Ureter (tissue), 1 donor: ENCODE data around the gene ATP7A. TPM values are rescaled to one million over a fixed set of nuclear protein-coding genes. Genes with fewer than 3 reads are reported as not detected.

Experiments used
- DNase-seq: peaks from one replicate; pipeline ENCODE4 v3.0.0-alpha.2; 2020; ENCODE audit warnings: low spot score
- total RNA-seq: library from RNA; stranded (reverse); gene quantifications from one replicate; pipeline ENCODE4 v1.2.4, GENCODE V29; 2023
- donor health status: DM: yes; HTN: yes; CAD: no.

Gene ATP7A
- total RNA-seq, 1 donor from 2014 or later, result 27.1 TPM

DNA sequence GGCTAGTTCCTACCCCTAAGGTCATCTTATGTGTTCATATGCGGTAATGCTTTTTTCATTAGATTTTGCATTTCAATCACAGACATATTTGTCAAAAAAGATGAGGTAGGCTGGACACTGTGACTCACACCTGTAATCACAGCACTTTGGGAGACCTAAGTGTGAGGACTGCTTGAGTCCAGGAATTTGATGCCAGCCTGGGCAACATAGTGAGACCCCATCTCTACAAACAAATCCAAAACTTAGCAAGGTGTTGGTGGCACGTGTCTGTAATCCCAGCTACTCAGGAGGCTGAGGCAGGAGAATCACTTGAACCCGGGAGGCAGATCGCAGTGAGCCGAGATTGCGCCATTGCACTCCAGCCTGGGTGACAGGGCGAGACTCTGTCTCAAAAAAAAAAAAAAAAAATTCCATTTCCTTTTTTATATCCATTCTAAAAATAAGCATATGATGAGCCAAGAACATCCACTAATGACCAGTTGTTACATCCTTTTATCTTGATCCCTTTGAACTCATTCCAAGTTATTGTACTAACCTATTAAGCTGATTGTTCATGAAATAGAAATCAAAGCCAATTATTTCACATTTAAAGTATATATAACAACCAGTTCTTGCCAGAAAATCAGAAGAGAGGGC, 35.5 kb downstream of the ATP7A start:
- no peak for DNase-seq

DNA sequence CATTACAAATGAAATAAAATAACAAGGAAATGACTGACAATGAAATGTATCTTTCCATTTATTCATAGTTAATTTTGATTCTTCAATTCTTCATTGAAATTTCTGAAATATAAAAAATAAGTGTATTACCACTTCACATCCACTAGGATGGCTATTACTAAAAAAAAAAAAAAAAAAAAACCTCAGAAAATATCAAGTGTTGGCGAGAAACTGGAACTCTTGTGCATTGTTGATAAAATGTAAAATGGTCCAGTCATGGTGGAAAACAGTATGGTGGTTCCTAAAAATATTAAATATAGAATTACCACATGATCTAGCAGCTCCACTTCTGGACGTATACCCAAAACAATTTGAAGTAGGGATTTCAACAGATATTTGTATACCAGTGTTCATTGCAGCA, 36.1 kb downstream of the ATP7A start:
- DNase-seq, result no peak

DNA sequence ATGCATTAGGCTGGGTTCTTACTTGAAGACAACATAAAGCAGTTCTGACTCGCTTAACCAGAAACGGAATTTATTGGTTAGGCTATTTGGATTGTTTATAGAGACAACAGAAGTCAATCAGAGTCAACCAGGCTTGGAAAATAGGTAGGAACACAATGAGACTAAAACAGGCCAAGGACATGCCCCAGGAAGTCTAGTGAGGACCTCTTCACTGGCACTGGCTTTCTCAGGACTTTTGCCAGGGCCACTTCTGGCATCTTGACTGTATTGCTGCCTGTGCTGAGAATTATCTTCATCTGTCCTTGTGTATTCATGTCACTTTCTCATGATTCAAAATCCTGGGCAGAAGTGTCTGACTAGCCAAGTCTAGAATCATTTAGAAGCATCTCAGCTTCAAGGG, 39.3 kb downstream of the ATP7A start:
- no peak for DNase-seq

DNA sequence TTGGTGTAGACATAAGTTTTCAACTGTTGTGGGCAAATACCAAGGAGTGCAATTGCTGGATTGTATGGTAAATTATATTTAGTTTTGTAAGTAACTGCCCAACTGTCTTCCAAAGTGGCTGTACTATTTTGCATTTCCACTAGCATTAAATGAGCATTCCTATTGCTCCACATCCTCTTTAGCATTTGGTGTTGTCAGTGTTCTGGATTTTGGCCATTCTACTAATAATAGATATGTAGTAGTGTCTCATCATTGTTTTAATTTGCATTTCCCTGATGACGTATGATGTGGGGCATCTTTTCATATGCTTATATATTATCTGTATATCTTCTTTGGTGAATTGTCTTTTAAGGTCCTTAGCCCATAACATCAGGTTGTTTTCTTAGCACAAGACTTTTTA, 41.7 kb downstream of the ATP7A start:
- DNase-seq, result no peak

DNA sequence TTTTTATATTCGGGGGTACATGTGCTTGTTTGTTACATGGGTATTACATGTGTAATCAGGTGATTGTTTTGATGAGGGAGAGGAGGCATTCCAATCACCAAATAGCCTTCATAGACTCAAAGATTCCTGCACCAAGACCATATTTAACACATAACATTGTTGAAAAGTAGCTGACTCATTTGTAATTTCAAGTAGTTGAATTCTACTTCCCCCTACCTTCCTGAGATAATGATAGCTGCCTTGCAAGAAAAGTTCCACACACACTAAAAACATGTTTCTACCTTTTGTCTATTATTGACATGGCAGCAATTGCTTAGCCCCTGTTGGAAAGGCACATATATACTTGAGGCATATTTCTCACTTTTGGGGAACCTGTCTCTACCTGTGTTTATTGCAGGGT, 42.8 kb downstream of the ATP7A start:
- DNase-seq, result no peak

DNA sequence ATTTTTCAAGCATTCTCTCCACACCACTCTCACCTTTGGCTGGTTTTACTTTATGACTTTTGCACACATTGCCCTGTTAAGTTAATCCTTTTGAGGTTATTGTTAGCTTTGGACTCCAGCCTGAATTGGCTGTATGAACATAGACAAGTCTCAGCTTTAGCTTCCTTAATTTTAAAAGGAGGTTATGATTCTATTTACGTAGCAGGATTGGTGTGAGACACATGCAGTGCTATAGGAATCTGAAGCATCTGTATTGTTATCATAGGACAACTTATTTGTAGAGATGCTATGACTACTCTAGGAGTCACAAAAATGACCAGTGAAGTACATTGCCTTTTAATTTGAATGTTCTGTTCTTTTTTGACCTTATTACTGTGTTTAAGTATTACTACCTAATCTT, 43.2 kb downstream of the ATP7A start:
- no peak for DNase-seq

DNA sequence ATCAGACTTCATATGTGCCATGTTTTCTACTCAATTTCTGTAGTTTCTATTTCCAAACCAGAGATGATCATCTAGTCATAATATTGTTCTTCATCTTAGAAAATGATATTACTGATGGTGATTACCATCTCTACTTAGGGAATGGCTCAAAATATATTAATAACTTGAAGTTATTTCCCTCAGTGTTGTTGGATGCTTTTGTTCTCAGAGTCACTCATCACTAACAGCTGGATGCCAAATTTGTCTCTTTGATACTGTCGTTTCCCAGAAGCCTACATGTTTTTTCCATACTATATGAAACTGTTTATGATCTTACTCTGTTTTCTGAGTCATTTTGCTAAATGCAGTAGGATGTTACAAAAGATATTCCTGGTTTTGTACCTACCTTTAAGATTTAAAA, 50.1 kb downstream of the ATP7A start:
- no peak for DNase-seq

DNA sequence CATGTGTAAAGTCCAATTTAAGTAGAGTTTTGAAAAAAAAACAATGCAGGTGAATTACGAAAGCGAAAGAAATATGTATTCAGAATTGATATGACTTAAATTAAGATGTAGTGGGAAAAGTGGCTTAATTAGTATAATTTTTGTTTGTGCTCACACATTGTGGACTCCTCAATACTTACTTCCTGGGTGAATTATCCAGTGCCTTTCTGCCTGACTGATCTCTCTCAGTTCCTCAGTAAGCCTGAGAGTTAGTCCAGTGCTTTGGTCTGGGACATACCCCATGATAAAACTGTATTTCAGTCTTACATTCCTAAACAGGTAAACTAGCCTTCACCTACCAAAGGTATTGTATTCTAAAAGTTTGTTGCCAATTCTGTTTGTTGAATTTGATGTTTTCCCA, 50.6 kb downstream of the ATP7A start:
- DNase-seq, result no peak

DNA sequence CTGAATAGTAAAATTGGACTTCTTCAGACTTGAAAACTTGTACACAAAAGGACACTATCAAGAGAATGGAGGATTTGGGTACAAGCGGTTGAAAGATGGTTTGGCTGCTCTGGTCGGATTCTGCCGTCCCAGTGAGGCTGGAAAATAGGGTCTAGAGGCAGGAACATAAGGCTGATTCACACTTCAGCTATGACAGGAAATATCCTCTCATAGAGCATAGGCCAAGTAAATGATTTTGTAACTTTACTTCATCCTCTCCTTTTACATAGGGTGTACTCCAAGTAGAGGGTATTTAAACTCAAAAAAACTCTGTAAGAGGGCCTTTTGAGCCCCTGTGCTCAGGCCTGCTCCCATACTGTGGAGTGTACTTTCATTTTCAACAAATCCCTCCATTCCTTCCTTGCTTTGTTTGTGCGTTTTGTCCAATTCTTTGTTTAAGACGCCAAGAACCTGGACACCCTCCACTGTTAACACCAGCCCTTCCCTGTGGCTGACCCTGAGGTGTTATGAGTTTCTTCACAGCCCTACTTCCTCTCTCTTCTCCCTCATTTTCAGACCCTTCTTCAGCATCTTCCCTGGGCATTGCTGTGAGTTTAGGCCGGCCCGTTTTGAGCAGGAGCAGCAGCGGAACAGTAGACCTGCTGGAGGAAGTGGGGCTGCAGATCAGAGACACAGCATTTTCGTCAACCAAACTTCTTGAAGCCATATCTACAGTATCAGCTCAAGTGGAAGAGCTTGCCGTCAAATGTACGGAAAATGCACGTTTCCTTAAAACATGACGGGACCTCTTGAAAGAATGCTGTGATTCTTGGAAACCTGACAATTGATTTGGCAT, 51.8 kb downstream of the ATP7A start:
- no peak for DNase-seq

DNA sequence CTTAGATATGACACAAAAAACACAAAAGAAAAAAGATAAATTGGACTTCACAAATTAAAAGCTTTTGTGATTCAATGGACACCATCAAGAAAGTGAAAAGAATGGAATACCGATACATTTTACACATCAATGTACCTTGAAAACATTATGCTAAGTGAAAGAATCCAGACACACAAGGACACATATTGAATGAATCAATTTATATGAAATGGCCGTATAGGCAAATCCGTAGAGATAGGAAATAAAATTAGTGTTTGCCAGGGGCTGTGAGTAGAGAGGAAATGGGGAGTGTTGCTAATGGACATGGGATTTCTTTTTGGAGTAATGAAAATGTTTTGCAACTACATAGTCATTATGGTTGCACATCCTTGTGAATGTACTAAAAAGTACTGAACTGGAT, 55.9 kb downstream of the ATP7A start:
- no peak for DNase-seq

DNA sequence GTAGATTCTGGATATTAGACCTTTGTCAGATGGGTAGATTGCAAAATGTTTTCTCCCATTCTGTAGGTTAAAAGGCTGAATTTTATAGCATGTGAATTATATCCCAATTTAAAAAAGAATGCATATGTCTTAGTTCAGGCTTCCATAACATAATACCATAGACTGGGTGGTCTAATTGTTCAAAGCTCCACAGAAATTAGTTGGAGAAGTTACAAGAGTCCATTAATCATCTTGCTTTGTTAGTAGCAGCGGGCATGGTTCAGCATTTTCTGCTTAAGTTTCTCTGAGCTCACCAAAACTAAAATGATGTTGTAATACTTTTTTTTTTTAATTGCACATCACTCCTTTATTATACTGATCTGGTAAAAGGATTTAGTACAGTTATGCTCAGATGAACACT, 57.1 kb downstream of the ATP7A start:
- DNase-seq, result no peak

DNA sequence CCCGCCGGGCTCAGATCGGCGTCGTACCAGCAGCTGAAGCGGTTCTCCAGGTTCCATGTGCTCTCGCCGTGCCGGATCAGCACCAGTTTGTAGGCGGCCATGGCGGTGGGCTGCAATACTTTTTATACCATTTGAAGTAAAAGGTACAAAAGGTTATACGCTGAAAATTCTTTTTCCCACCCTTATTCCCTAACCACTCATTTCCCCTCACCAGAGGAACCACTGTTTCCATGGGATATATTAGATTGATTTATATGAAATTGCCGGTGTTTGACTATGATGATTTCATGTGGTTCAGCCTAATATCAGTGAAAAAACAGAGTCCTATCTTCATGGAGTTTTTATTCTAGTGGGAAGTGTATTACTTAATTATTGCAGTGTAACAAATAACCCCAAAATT, 59.0 kb downstream of the ATP7A start, which contains the start of gene PGAM4:
Gene PGAM4 (minus strand): TSS at position 101 of the 400 bp plus-strand sequence. CDS start 0 bp downstream, at position 101.
- DNase-seq, result no peak

DNA sequence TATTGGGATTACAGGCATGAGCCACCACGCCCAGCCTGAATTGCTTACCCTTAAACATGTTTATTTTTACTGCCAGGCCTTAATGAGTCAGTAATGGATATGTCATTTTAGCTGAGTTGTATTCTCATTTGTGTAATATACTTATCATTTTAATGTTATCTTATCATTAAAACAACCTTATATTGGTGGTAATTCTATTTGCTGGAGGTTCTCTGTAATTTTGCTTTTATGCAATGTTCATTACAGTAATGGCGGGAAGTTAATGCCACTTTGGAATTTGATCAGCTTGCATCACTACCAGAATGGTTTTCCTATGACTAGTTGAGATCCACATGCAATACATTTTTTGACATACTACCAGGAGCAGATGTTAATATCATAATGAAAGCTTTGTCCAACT, 65.3 kb downstream of the ATP7A start:
- DNase-seq, result no peak

DNA sequence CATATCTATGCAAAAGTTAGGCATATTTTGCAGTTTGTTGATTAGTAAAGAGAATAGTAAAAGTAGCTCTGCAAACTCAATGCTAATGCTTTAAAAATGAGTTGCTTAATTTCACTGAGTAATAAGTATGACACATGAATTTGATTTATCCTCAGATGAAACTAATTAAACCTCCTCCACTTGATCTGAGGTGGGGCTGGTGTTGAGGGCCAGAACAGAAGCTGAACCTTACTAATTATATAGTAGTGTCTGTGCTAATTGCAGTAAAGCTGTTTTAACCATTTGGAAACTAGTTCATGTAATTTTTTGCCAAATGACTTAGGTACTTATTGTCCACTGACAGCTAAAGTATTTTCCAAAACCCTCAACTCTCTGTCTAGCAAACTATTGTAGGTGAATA, 66.6 kb downstream of the ATP7A start:
- DNase-seq, result no peak

DNA sequence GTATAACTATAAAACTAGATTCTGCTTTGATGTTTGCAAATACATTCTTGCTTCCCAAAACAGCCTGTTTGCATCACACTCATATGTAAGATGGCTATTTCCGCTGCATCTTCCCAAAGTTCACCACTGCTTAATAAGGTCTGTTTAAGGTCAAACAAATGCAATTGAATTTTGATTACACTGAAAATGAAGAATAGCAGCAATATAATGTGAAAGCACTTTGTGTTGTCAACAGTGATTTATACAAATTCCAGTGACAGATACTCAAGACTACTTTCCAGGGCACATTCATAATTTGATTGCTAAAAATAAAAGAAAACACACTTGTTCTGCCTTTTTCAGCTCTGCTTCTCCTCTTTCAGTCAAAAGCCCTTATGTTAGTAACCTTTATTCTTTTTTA, 67.0 kb downstream of the ATP7A start:
- no peak for DNase-seq

DNA sequence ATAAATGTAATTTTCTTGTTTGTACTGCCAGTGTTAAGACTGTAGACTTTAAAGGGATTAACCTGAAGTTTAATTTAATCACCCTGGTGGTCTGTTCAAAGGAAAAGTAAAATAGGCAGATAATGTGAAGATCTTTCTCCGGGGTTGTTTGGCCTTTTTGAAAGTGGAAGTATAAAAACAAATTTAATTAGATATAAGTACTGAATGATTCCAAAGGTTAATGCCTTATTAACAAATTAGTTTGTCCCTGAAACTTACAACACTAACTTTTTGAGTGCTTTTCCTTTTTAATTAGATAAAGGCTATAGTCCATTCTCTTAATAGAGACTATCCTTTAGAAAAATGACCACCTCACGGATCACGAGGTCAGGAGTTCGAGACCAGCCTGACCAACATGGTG, 69.4 kb downstream of the ATP7A start:
- no peak for DNase-seq

DNA sequence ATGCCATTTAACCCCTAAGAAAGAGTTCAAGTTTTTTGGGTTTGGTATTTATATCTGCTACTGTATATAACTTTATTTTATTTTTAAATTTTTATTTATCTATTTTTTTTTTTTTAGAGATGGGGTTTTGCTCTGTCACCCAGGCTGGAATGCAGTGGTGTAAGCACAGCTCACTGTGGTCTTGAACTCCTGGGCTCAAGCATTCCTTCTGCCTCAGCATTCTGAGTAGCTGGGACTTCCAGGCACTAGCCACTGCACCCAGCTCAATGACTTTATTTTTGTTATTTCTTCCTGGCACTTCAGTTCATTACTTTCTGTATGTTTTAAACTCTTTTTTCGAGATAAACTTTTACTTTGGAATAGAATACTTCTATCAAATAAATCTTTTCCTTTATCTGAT, 101.4 kb downstream of the ATP7A start:
- DNase-seq, result no peak

DNA sequence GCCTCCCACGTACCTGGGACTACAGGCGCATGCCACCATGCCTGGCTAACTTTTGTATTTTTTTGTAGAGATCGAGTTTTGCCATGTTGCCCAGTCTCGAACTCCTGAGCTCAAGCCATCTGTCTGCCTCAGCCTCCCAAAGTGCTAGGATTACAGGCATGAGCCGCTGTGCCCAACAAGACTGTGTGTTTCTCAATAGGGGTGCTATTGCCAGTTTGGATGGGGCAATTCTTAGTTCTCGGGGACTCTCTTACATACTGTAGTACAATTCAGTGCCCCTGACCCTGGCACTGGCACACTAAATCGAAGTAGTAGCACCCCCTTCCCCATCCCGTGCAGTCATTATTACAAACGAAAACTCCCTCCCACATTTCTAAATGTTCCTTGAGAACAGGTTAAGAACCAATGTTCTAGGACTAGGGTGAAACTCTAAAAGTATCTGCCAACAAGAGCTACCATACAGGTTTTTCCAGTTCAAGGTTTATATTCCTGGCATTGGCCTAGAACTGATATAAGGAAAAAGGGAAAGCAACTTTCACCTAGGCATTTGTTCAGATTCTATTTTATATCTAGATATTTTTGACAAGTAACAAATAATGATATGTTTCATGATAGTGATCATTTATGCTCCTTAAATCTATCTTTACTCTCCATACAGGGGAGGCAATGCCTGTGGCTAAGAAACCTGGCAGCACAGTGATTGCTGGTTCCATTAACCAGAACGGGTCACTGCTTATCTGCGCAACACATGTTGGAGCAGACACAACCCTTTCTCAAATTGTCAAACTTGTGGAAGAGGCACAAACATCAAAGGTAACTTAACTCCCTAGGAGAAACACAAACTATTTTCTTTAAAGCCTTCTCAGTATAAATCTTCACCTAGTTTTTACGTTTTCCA, 109.3 kb downstream of the ATP7A start:
- no peak for DNase-seq

DNA sequence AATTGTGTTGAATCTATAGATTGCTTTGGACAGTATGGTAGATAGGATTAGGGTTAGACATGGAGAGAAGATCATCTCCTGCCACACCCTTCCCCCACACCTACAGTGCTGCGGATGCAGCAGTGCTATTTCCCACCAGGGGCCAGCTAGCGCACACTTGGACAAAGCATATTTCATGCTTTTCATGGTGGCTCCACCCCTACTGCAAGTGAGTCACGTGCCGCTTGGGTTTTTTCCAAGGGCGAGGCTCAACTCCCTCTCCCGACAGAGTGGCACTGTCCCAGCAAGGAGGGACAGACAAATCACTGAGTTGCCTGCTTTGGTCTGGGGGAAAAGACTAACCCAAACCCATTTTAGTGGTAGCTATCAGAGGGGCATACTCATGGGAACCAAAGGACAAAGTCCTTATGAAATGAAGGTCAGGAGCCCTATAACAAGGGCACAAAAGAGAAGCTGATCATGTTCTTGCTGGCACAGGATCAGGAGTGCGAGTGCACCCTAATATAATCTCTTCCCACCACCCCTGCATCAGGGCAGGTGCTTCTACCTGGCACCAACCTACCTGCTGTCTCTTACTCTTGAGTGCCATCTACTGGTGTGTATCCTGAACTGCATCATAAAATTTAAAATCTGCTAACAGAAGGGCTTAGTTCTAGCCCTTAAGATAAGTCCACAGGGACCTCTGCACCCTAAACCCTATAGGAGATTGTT, 114.0 kb downstream of the ATP7A start:
- no peak for DNase-seq

DNA sequence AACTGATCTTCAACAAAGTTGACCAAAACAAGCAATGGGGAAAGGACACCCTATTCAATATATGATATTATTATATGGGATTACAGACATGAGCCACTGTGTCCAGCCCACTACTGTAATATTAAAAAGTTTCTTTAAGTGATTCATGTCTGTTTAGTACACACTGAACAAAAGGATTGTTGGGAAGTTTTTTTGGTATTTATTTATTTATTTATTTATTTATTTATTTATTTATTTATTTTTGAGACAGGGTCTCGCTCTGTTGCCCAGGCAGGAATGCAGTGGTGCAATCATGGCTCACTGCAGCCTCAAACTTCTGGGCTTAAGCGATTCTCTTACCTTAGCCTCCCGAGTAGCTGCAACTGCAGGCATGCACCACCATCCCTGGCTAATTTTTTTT, 117.3 kb downstream of the ATP7A start:
- no peak for DNase-seq

DNA sequence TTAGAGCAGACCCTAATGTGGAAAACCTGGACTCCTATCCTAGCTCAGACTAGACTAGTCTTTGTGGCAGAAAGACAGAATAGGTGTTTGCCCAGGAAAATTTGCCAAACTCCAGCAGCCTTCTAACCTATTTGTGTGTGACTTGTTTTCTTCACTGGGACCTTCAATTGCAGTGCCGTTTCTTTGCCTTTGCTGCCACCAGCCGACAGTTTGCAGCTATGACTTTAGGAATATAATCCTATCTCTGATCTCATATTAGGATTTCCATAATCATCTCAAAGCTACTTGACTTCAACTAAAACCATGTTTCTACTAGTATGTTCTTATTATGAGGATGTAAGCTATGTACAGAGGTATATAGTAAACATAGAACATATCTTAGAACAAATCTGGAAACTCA, 119.2 kb downstream of the ATP7A start:
- no peak for DNase-seq

DNA sequence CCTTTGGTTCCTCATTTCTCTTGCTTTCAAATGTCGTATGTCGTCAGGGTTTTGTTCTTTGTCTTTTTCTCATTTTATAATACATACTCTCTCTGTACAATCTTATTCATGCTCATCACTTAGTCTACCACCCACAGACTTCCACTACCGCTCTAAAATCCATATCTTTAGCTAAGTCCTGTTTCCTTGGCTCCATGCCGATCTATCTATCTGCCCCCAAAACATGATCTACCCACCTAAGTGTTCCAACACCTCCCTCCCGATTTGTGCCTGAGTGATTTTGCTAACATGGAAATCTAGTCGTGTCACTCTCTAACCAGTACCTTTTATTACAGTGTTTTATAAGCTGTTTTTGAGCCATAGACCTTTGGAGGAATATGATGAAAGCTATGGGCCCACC, 124.6 kb downstream of the ATP7A start:
- no peak for DNase-seq
